Sciatic nerve (tissue), 2 donors: Measurements from ENCODE around the gene SEMA5A. TPM values are rescaled to one million over a fixed set of nuclear protein-coding genes. Genes with fewer than 3 reads are reported as not detected.

Experiments
- ATAC-seq: fragments of 200-7000 bp; cut with Tn5 transposase; one replicate; pipeline ENCODE4 v1.9.1; 2020; ENCODE audit warnings: mild to moderate bottlenecking, moderate library complexity
- DNase-seq: peaks from one replicate; pipeline ENCODE4 v3.0.0-alpha.2; 2020; ENCODE audit warnings: low spot score
- intact Hi-C: fragments of 100-400 bp; cut with DNase I; formaldehyde crosslinking; loops from one replicate; pipeline ENCODE4 v1.14.2; 2022
- total RNA-seq: library from RNA; stranded (reverse); fragmentation: NEBNext Ultra II Directional; extraction: Animal tissue kit (Norgen Biotek cat#: 25700); gene quantifications from one replicate; pipeline ENCODE4 v1.2.1, GENCODE V29; 2021
- donor health status: DM: no; HTN: no; CAD: no.
- donor health status: DM: no; HTN: no; CAD: no.

Gene SEMA5A
- total RNA-seq, 1 donor from 2014 or later: 109 TPM

GRCh38 chr5:9279774-9280173 lies 266.1 kb downstream of the SEMA5A start:
- DNase-seq (no peak), ATAC-seq (no peak)
- intact Hi-C loops: no loop called here

GRCh38 chr5:9278921-9279603 lies 266.8 kb downstream of the SEMA5A start:
- intact Hi-C loops: no loop called here
- peak; percentile 32 for ATAC-seq
- no peak for DNase-seq

- ATAC-seq: no peak
- intact Hi-C loops: no loop called here
- DNase-seq: no peak
Observed at GRCh38 chr5:9269014-9269413, 276.9 kb downstream of the SEMA5A start.

GRCh38 chr5:9268226-9268625 lies 277.6 kb downstream of the SEMA5A start:
- ATAC-seq (no peak), DNase-seq (no peak)
- intact Hi-C loops: no loop called here

- intact Hi-C loops: no loop called here
- ATAC-seq (peak; percentile 84), DNase-seq (no peak)
Observed at GRCh38 chr5:9265441-9266287, 280.2 kb downstream of the SEMA5A start.

- ATAC-seq: no peak
- DNase-seq: no peak
- intact Hi-C loops: no loop called here
Observed at GRCh38 chr5:9264301-9264700, 281.6 kb downstream of the SEMA5A start.

- ATAC-seq (no peak), DNase-seq (no peak)
- intact Hi-C loops: no loop called here
Observed at GRCh38 chr5:9263656-9264055, 282.2 kb downstream of the SEMA5A start.

- ATAC-seq: no peak
- intact Hi-C loops: no loop called here
- no peak for DNase-seq
Observed at GRCh38 chr5:9251379-9251980, 294.4 kb downstream of the SEMA5A start.

GRCh38 chr5:9249231-9249630 lies 296.6 kb downstream of the SEMA5A start:
- DNase-seq (no peak), ATAC-seq (no peak)
- intact Hi-C loops: no loop called here

- ATAC-seq (peak; percentile 86), DNase-seq (no peak)
- intact Hi-C loops: no loop called here
Observed at GRCh38 chr5:9245071-9245470, 300.8 kb downstream of the SEMA5A start.

- ATAC-seq (peak; percentile 11), DNase-seq (no peak)
- intact Hi-C loops: no loop called here
Observed at GRCh38 chr5:9244417-9244816, 301.5 kb downstream of the SEMA5A start.

GRCh38 chr5:9241479-9242305 lies 304.2 kb downstream of the SEMA5A start:
- intact Hi-C loops: no loop called here
- no peak for DNase-seq
- ATAC-seq: no peak

GRCh38 chr5:9240431-9240830 lies 305.4 kb downstream of the SEMA5A start:
- DNase-seq (no peak), ATAC-seq (no peak)

GRCh38 chr5:9239626-9240025 lies 306.2 kb downstream of the SEMA5A start:
- no peak for ATAC-seq
- DNase-seq: no peak
- intact Hi-C loops: no loop called here

More at GRCh38 chr5:9240431-9240830, 305.4 kb downstream of the SEMA5A start:
- intact Hi-C loops: no loop called here

GRCh38 chr5:9239071-9239470 lies 306.8 kb downstream of the SEMA5A start:
- no peak for DNase-seq
- intact Hi-C loops: no loop called here
- no peak for ATAC-seq

GRCh38 chr5:9233712-9234111 lies 312.2 kb downstream of the SEMA5A start:
- ATAC-seq: peak; percentile 44
- intact Hi-C loops: no loop called here
- no peak for DNase-seq

GRCh38 chr5:9233035-9233434 lies 312.8 kb downstream of the SEMA5A start:
- intact Hi-C loops: no loop called here
- DNase-seq (no peak), ATAC-seq (peak; percentile 64)

- ATAC-seq: no peak
Observed at GRCh38 chr5:9231842-9232241, 314.0 kb downstream of the SEMA5A start.

GRCh38 chr5:9230355-9230754 lies 315.5 kb downstream of the SEMA5A start:
- ATAC-seq: peak; percentile 21
- no peak for DNase-seq
- intact Hi-C loops: no loop called here

More at GRCh38 chr5:9231842-9232241, 314.0 kb downstream of the SEMA5A start:
- intact Hi-C loops: no loop called here
- no peak for DNase-seq
